BE2C (cell line): Measurements from ENCODE around the gene NSD2. TPM values are rescaled to one million over a fixed set of nuclear protein-coding genes. Genes with fewer than 3 reads are reported as not detected.
A peak's percentile ranks its signal among the peaks of the same experiment; 100 is the strongest.

ENCODE experiments used
- DNase-seq: peaks from one replicate; pipeline ENCODE4 v3.0.0-alpha.2; 2020
- H3K27me3 ChIP-seq: fragments of 250-450 bp; sonication (Bioruptor Pico); 2 replicates; pipeline ENCODE4 v1.5.1; 2020; ENCODE audit warnings: mild to moderate bottlenecking
- H3K36me3 ChIP-seq: fragments of 250-450 bp; sonication (Bioruptor Pico); 2 replicates; pipeline ENCODE4 v1.5.1; 2020; ENCODE audit warnings: mild to moderate bottlenecking
- H3K4me1 ChIP-seq: fragments of 250-450 bp; sonication (Bioruptor Pico); 2 replicates; pipeline ENCODE4 v1.5.1; 2020
- H3K4me3 ChIP-seq: 2 replicates; pipeline ENCODE4 v1.5.1; 2011; ENCODE audit warnings: low read depth, low read length
- H3K9me3 ChIP-seq: fragments of 250-450 bp; sonication (Bioruptor Pico); 2 replicates; pipeline ENCODE4 v1.5.1; 2020
- CTCF ChIP-seq: IDR thresholded peaks from 2 replicates; pipeline ENCODE4 v1.5.1; 2012; ENCODE audit warnings: mild to moderate bottlenecking, low read depth, low read length
- polyA plus RNA-seq: library from polyadenylated mRNA; unstranded; fragments of >200 nt; gene quantifications from one replicate; pipeline ENCODE4 v1.2.1, GENCODE V29; 2012; ENCODE audit warnings: low read depth, missing spikeins; ENCODE audit not compliant: insufficient read length, insufficient read depth

Gene NSD2
- polyA plus RNA-seq: 28.5 TPM

- peak; percentile 93 for DNase-seq
- peak within 1 kb of the TSS; percentile 92 for H3K4me3 ChIP-seq
- no peak for TF ChIP-seq CTCF
- H3K4me1 ChIP-seq: peaks cover 7% of the 10 kb centered on the region; the same call in 1 of the 2 replicates
- H3K36me3 ChIP-seq: no peaks in the 10 kb centered on the region
- no peaks in the 10 kb centered on the region for H3K27me3 ChIP-seq
- no peaks in the 10 kb centered on the region for H3K9me3 ChIP-seq
Observed at GRCh38 chr4:1870578-1871443, at the start of gene NSD2. Gene NSD2, plus strand, starts transcription at chr4:1871393. Its CDS starts 29,262 bp downstream, at chr4:1900655.

GRCh38 chr4:1821679-1822567, 49.3 kb upstream of the NSD2 start:
- Histone ChIP-seq H3K36me3 (peaks cover 73% of the 10 kb centered on the region), H3K4me3 (no peak overlapping the region), H3K9me3 (no peaks in the 10 kb centered on the region), H3K27me3 (no peaks in the 10 kb centered on the region), H3K4me1 (no peaks in the 10 kb centered on the region)
- TF ChIP-seq CTCF: no peak
- no peak for DNase-seq

- Histone ChIP-seq H3K4me1 (no peaks in the 10 kb centered on the region), H3K36me3 (peaks cover 66% of the 10 kb centered on the region), H3K4me3 (no peak overlapping the region), H3K27me3 (no peaks in the 10 kb centered on the region), H3K9me3 (no peaks in the 10 kb centered on the region)
- DNase-seq: no peak
- no peak for TF ChIP-seq CTCF
Observed at GRCh38 chr4:1822568-1823544, 48.3 kb upstream of the NSD2 start.

- no peaks in the 10 kb centered on the region for H3K27me3 ChIP-seq
- peaks cover 63% of the 10 kb centered on the region for H3K36me3 ChIP-seq
Observed at GRCh38 chr4:1823545-1823932, 47.7 kb upstream of the NSD2 start.

More at GRCh38 chr4:1823545-1823932, 47.7 kb upstream of the NSD2 start:
- Histone ChIP-seq H3K9me3 (no peaks in the 10 kb centered on the region), H3K4me3 (no peak overlapping the region), H3K4me1 (no peaks in the 10 kb centered on the region)
- no peak for TF ChIP-seq CTCF
- no peak for DNase-seq
